ENCODE measurements around the gene CSAD.
A peak's percentile ranks its signal among the peaks of the same experiment; 100 is the strongest.
"Not testable (repeated sequence)": the region's sequence is repeated elsewhere in the genome, so short reads cannot be mapped to it uniquely, and the experiment has no call there.

Gene CSAD

GRCh38 chr12:53218551-53219291 is 38.0 kb upstream of the CSAD start:
- no peak for DNase-seq

GRCh38 chr12:53217931-53218307 is 37.2 kb upstream of the CSAD start:
- DNase-seq, result no peak

- no peak for DNase-seq
Measured at GRCh38 chr12:53217051-53217930, 36.6 kb upstream of the CSAD start.

GRCh38 chr12:53215497-53215896 is 34.8 kb upstream of the CSAD start:
- DNase-seq, result no peak

GRCh38 chr12:53214687-53215455 is 34.1 kb upstream of the CSAD start:
- no peak for DNase-seq

GRCh38 chr12:53214221-53214620 is 33.5 kb upstream of the CSAD start:
- no peak for DNase-seq

- no peak for DNase-seq
Measured at GRCh38 chr12:53213348-53213747, 32.6 kb upstream of the CSAD start.

- DNase-seq, result no peak
Measured at GRCh38 chr12:53212931-53213330, 32.2 kb upstream of the CSAD start.

GRCh38 chr12:53211476-53212381 is 31.0 kb upstream of the CSAD start:
- DNase-seq, result no peak

- no peak for DNase-seq
Measured at GRCh38 chr12:53210843-53211242, 30.1 kb upstream of the CSAD start.

GRCh38 chr12:53208877-53209463 is 28.2 kb upstream of the CSAD start:
- DNase-seq, result peak; percentile 24

- no peak for DNase-seq
Measured at GRCh38 chr12:53208435-53208834, 27.7 kb upstream of the CSAD start.

- no peak for DNase-seq
Measured at GRCh38 chr12:53207042-53207441, 26.3 kb upstream of the CSAD start, which contains the start of gene ITGB7. TSS of gene ITGB7 (minus strand) at chr12:53207251. CDS start at chr12:53200443, 6,808 bp downstream.

GRCh38 chr12:53205747-53206419 is 25.2 kb upstream of the CSAD start:
- no peak for DNase-seq

GRCh38 chr12:53204351-53204750 is 23.6 kb upstream of the CSAD start:
- DNase-seq, result no peak

GRCh38 chr12:53202316-53202715 is 21.6 kb upstream of the CSAD start:
- DNase-seq, result not testable (repeated sequence)

GRCh38 chr12:53201639-53202038 is 20.9 kb upstream of the CSAD start:
- no peak for DNase-seq

GRCh38 chr12:53201177-53201541 is 20.4 kb upstream of the CSAD start:
- DNase-seq, result no peak

GRCh38 chr12:53200458-53201176 is 19.9 kb upstream of the CSAD start:
- no peak for DNase-seq

GRCh38 chr12:53200107-53200457 is 19.4 kb upstream of the CSAD start:
- DNase-seq, result no peak

GRCh38 chr12:53199700-53200099 is 19.0 kb upstream of the CSAD start:
- no peak for DNase-seq

Data from KG1 (cell line).